Measurements from ENCODE around the gene NR1D1. TPM values are rescaled to one million over a fixed set of nuclear protein-coding genes. Genes with fewer than 3 reads are reported as not detected.

Gene NR1D1
- total RNA-seq, 1 donor from 2014 or later, result 3.6 TPM

GRCh38 chr17:40075201-40075941, 25.0 kb downstream of the NR1D1 start:
- Histone ChIP-seq H3K4me3 (ENCODE audit: low read depth, low read length) (no peak overlapping the region), H3K27me3 (ENCODE audit: control insufficient read depth, insufficient read depth, low read length) (no peaks in the 10 kb centered on the region), H3K36me3 (ENCODE audit: control insufficient read depth, insufficient read depth, low read length) (peaks cover 2% of the 10 kb centered on the region)
- DNase-seq (ENCODE audit: low read depth), result no peak
- TF ChIP-seq CTCF (IDR thresholded peaks at IDR 0.05; ENCODE audit: insufficient read depth, low read length, poor library complexity, severe bottlenecking), result peak; percentile 96

DNA sequence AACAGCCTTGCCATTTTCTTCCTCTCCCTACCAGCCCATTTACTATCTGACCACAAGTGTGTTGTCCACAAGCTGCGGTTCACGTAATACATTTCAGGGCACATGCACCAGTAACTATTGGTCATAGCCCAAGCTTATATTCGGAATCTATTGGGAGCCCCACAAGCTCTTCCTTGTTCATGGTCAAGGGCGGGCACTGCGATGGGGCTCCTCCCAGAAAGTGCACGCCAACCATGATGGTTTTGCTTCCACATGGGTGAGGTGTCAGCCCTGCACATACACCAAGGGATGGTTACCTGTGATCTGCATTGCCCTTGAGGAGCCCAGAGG, 25.6 kb downstream of the NR1D1 start:
- DNase-seq (ENCODE audit: low read depth), result no peak
- H3K27me3 ChIP-seq (ENCODE audit: control insufficient read depth, insufficient read depth, low read length), result no peaks in the 10 kb centered on the region
- no peak for TF ChIP-seq CTCF (IDR thresholded peaks at IDR 0.05; ENCODE audit: insufficient read depth, low read length, poor library complexity, severe bottlenecking)
- H3K4me3 ChIP-seq (ENCODE audit: low read depth, low read length), result no peak overlapping the region
- H3K36me3 ChIP-seq (ENCODE audit: control insufficient read depth, insufficient read depth, low read length), result peaks cover 2% of the 10 kb centered on the region

- Histone ChIP-seq H3K36me3 (ENCODE audit: control insufficient read depth, insufficient read depth, low read length) (peaks cover 2% of the 10 kb centered on the region), H3K4me3 (ENCODE audit: low read depth, low read length) (no peak overlapping the region), H3K27me3 (ENCODE audit: control insufficient read depth, insufficient read depth, low read length) (no peaks in the 10 kb centered on the region)
- no peak for DNase-seq (ENCODE audit: low read depth)
- TF ChIP-seq CTCF (IDR thresholded peaks at IDR 0.05; ENCODE audit: insufficient read depth, low read length, poor library complexity, severe bottlenecking), result no peak
Measured at GRCh38 chr17:40074175-40074512, 26.2 kb downstream of the NR1D1 start.

- Histone ChIP-seq H3K27me3 (ENCODE audit: control insufficient read depth, insufficient read depth, low read length) (no peaks in the 10 kb centered on the region), H3K36me3 (ENCODE audit: control insufficient read depth, insufficient read depth, low read length) (peaks cover 2% of the 10 kb centered on the region), H3K4me3 (ENCODE audit: low read depth, low read length) (no peak overlapping the region)
- DNase-seq (ENCODE audit: low read depth), result no peak
- TF ChIP-seq CTCF (IDR thresholded peaks at IDR 0.05; ENCODE audit: insufficient read depth, low read length, poor library complexity, severe bottlenecking), result no peak
Measured at GRCh38 chr17:40073454-40074174, 26.8 kb downstream of the NR1D1 start.

- no peaks in the 10 kb centered on the region for H3K27me3 ChIP-seq (ENCODE audit: control insufficient read depth, insufficient read depth, low read length)
- TF ChIP-seq CTCF (IDR thresholded peaks at IDR 0.05; ENCODE audit: insufficient read depth, low read length, poor library complexity, severe bottlenecking), result no peak
- peaks cover 2% of the 10 kb centered on the region for H3K36me3 ChIP-seq (ENCODE audit: control insufficient read depth, insufficient read depth, low read length)
- DNase-seq (ENCODE audit: low read depth), result no peak
- H3K4me3 ChIP-seq (ENCODE audit: low read depth, low read length), result no peak overlapping the region
Measured at GRCh38 chr17:40072735-40073346, 27.5 kb downstream of the NR1D1 start.

Measured in kidney epithelial cell (primary cell).